GM11168 (cell line): ENCODE results near the gene ANKRD18A.
"Not testable (repeated sequence)": the region's sequence is repeated elsewhere in the genome, so short reads cannot be mapped to it uniquely, and the experiment has no call there.

ENCODE experiments used
- in situ Hi-C: fragments of 300-500 bp; cut with MboI; formaldehyde crosslinking; loops from one replicate; pipeline ENCODE4 v1.12.0; 2022; ENCODE audit warnings: low sequenced_read_pairs; ENCODE audit not compliant: unreplicated experiment

ANKRD18A gene

DNA sequence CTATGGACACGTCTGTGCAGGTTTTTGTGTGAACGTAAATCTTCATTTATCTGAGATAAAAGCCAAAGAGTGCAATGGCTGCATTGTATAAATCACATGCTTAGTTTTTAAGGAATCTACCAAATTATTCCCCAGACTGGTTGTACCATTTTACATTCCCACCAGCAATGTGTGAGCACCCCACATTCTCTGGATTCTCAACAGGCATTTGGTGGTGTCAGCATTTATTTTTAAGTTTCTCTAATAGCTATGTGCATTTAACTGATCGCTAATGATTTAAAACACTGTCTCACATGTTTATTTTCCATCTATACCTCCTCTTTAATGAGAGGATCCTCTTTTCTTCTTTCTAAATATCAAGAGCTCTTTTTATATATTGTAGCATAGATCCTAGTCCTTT lies 13.9 kb upstream of the ANKRD18A start:
- in situ Hi-C loops = no loop called here

DNA sequence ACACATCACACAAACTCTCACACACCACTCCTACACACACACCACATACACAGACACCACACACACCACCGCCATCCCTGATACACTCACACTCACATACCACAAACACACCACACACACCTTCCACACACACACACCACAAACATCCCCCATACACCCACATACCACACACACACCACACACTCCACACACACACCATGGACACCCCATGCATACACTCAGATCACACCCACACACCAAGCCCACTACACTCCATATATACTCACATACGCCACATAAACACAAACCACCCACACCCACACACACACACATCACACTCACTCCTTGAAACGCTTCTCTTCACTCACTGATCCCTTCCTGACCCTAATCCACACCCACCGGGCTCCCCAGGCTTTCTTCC lies 9.1 kb upstream of the ANKRD18A start:
- in situ Hi-C loops = no loop called here

DNA sequence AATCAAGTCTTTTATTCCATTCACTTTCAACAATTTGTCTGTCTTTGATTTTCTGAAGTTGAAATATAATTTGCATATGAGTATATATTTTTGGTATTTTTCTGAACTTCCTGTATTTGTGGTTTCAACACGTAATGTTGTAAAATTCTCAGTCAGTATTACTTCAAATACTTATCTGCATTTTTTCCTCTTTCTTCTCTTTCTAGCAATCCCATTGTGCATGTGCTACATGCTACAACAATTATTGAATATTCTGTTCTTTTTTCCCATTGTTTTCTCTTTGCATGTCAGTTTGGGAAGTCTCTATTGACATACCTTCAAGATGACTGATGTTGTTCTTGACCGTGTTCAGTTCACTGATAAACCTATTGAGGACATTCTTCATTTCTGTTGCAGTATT lies 5.6 kb upstream of the ANKRD18A start:
- in situ Hi-C loops = no loop called here

DNA sequence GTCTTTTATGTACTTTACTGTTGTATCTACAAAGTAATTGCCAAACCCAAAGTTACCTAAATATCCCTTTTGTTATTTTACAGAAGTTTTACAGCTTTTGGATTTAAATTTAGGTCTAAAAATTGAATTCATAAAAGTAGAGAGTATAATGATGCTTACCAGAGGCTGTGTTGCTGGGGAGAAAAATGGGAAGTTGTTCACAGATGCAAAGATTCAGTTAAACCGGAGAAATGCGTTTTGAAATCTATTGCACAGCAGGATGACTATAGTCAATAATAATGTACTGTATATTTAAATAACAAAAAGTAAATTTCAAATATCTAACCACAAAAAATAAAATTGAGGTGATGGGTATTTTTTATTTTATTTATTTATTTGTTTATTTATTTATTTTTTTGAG lies 2.6 kb upstream of the ANKRD18A start:
- in situ Hi-C loops = no loop called here

DNA sequence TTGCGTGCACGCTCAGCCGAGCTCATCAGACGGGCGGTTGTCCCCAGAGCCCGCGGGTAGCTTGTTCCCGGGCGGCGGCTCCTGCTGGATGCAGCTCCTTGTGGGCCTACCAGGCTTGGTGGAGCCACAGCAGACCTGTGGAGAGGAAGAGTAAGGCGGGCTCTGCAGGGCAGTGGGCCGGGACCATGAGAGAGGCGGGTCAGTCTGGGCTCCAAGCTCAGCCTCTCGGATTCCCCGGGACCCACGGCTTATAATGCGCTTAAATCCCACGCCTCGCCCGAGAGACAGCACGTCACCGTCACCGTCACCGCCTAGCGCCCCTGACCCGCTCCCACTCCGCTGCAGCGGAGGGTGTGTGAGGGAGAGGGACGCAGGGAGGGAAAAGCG lies 1.9 kb upstream of the ANKRD18A start:
- in situ Hi-C loops = no loop called here

DNA sequence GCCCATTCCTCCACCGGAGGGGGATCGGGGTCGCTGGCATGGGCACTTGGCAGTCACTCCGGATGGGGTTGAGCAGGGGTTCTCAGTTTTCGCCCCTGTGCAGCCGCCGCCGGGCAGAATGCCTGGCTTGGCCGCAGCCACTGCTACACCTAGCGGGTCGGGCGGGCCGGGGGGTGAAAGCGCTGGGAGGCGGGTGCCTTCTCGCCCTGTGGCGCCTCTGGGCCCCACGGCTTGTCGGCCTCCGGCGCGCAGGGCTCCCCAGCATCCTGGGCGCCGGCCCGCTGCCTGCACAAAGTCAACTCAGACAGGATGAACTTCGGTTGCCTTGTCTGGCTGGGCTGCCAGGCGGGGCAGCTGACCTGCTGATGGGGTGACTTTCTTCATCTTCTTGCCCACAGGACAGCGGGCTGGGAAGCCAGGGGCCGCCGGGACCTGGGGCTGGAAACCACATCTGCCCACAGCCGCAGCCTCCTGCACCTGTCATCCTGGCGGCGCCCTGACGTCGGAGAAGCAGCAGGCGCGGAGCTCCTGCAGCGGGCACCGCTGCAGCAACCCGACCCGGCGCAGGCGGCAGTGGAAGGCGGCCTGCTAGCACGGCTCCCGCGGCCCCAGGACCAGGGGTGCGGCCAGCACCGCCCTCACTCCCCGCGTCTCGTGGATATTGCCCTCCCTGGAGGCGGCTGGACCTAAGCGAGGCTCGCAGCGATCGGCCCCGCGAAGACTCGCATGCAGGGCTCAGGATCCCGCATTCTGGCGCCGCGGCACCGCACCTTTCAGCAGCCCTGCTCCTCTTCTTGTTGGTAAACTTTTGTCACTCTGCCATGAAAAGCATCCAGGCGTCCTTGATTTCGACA lies 1.3 kb upstream of the ANKRD18A start:
- in situ Hi-C loops = no loop called here

DNA sequence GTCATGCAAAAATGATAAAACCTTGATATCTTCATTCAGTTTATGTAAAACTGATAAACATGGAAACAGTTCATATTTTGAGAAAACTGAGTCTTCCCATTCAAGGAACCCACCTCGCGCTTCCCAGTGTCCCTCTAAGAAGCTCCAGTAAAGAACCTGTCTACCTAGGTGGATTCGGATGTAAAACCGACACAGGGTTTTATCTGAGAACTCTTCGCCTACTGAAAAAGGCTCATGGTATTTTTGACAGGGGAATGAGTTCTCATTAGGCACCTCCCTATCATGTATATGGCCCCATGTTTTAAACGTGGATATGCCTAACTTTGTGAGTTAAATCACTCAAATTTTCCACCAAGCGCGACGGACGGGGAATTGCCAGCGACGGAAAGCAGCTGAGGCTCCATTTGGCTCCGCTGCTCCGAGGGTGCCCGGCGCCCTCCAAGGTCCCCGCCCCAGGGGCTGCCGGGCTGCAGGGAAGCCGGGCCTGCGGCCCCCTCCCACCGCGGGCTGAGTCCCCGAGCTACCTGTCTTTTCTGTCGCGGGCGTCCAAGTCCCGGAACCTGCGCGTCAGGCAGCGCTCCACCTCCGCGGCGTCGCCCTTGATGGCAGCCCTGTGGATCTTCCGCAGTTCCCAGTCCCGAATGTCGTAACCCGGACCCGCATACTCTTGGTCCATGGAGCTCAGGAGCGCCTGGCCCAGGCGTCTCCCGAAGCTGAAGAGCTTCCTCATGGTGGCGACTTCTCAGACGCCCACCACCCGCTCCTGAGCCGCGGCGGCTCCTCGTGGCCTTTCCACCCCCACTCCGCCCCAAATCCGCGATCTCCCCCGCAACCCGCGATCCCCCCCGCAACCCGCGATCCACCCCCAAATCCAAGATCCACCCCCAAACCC lies 594 bp downstream of the ANKRD18A start:
- in situ Hi-C loops = no loop called here

DNA sequence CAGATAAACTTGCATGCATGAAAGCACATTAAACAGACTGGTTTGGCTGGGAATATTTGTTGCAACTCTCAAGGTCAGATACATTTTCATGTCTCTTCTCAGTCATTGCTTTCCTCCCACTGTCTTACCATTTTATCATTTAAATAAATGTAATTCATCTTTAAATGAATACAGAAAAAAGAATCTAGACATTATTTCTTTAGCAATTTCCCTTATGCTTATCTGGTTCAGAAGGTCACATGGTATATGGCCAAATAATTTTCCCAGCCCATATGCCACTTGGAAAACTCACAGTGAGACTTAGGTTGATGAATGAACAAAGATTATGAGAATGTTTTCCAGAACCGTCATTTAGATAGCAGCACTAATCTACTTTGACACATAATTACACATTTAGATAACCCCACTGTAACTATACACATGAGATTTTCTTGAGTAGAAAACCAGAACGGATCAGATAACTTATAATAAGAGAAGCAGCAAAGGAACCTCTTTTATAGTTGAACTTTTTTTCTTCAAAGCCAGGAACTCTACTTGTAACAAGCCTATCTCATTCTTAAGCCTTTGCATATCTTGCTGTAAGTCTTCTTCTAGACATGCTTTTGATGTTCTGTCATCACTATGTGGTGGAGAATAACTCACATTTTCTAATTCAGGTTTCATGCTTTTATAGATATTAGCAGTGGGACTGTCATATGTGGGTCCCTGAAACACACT lies 22.2 kb downstream of the ANKRD18A start:
- in situ Hi-C loops = not testable (repeated sequence)

DNA sequence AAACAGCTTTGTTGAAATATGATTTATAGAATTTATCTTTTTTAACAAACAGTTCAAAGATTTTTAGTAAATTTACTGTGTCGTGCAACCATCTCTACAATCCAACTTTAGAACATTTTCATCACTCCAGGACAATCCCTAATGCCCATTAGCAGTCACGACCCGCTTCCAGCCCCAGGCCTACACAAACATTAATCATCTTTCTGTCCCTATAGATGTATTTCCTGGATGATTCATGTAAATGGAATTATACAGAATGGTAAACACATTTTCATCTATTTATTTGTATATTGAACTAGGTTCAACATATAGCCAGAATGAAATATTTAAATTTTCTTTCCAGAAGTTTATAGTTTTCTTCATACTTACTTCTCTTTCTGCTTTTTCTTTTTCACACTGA lies 25.3 kb downstream of the ANKRD18A start:
- in situ Hi-C loops = not testable (repeated sequence)

DNA sequence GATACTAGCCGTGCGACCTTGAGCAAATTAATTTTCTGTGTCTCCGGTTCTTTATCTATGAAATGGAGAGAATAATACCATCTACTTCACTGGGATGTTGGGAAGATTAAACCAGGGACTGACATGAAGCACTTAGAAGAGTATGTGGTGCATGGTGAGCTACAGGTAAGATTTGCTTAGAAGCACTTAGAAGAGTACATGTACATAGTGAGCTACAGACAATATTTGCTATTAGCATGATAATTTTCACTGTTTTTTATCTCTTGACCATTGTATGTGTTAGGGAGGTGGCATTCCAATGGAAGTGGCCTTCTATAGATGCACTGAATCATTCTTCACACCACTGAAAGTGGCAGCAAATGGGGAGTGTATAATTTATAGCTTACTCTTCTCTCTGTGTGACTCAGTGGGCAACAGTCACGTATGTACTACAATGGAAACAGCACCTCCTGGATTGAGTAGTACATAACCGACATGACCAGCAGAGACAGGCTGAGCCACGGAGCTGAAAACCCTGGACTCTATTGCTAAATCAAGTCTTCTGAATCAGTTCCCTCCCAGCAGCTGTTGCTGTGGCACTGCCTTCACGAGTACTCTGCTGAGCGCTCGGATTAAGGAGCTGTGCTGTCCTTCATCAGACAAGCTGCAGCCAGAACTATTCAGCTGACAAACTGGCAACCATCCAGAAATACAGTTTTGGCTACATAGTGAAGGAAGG lies 28.9 kb downstream of the ANKRD18A start:
- in situ Hi-C loops = not testable (repeated sequence)

DNA sequence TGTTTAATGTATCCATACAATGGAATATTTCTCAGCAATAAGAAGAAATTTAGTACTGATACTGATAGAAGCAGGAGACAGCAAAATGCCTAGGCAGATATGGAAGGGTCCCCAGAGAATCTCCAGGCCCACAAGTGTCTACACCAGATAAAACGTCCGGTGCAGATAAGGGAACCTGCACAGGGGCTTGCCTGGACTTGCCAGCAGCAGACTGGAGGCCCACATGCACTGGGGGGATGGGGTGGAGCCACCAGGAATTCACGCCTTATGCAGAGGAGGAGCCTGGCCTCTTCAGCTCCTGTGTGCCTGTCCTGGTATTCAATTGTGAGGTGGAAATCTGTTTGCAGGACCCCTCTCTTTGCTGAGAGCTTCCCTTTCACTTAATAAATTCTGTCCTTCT lies 36.6 kb downstream of the ANKRD18A start:
- in situ Hi-C loops = not testable (repeated sequence)

DNA sequence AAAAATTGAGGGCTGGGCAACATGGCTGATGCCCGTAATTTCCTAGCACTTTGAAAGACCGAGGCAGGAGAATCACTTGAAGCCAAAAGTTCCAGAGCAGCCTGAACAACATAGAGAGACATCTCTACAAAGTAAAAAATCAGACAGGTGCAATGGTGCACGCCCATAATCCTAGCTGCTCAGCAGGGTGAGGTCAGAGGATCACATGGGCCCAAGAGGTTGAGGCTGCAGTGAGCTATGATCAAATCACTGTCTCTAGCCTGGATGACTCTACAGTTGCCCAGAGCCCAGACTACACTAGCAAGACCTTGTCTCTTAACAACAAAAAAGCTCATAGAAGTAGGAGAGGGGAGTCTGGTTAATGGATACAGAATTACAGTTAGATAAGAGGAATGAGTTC lies 40.3 kb downstream of the ANKRD18A start:
- in situ Hi-C loops = not testable (repeated sequence)

DNA sequence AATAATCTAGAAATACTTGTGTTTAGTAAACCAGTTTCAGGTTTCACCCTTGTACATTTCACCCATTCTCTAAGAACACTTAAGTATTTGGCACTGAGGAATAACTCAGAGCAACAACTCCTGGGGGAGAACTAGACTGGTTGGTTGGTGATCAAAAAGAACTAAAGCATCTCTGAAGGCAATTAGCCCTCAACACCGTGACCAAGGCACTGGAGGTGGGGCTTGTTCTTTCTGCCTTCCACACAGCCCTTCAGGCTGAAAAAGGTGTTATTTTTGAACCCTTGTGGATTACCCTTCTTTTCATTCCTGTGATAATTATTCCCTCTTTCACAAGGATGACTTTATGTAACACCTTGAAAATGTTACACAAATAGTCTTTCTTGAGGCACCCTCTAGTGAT lies 44.2 kb downstream of the ANKRD18A start:
- in situ Hi-C loops = not testable (repeated sequence)

DNA sequence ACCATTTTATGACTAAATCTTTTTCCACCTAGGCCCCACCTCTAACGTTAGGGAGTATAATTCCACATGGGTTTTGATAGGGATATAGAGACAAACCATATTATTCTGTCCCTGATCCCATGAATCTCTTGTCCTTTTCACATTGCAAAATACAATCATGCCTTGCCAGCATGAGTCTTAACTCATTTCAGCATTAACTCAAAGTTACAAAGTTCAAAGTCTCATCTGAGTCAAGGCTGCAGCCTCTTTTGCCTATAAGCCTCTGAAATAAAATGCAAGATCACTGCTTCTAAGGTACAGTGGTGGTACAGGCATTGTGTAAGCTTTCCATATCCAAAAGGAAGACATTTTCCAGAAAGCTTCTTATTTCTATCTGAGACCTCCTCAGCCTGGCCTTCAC lies 54.3 kb downstream of the ANKRD18A start:
- in situ Hi-C loops = not testable (repeated sequence)

DNA sequence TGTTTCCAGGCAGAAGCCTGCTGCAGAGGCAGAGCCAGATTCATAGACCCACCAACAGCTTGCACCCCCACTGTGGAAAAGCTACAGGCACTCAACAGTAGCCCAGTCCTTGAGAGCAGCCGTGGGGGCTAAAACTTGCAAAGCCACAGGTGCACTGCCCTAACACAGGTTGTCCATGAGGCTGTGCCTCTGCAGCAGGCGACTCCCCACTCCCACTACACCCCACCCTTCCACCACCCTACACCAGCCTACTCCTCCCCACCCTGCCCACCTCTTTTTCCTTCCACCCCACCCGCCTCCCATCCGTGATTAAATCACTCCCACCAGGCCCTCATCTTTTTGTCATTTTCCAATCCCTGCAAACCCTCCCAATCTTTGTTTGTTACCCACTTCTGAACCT lies 55.2 kb downstream of the ANKRD18A start:
- in situ Hi-C loops = not testable (repeated sequence)

DNA sequence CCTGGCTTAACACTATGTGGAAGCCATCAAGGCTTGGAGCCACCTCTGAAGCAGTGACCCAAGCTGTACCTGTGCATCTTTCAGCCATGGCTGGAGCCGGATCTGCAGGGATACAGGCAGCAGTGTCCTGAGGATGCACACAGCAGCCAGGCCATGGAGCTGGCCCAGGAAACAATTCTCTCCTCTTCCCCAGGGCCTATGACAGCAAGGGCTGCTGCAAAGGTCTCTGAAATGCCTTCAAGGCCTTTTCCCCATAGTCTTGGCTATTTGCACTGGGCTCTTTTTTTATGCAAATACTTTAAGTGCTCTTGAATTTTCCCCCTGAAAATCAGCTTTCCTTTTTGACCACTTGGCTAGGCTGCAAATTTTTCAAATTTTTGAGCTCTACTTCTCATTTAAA lies 56.5 kb downstream of the ANKRD18A start:
- in situ Hi-C loops = not testable (repeated sequence)

DNA sequence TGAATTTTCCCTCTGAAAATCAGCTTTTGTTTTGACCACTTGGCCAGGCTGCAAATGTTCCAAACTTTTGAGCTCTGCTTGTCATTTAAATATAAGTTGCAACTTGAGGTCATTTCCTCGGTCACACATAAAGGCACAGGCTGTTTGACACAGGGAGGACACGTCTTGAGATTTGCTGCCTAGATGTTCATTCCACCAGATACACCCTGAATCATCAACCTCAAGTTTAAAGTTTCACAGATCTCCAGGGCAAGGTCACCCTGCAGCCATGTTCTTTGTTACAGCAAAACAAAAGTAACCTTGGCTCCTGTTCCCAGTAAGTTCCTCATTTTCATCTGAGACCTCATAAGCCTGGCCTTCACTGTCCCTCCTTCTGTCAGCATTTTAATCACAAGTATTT lies 59.3 kb downstream of the ANKRD18A start:
- in situ Hi-C loops = not testable (repeated sequence)

DNA sequence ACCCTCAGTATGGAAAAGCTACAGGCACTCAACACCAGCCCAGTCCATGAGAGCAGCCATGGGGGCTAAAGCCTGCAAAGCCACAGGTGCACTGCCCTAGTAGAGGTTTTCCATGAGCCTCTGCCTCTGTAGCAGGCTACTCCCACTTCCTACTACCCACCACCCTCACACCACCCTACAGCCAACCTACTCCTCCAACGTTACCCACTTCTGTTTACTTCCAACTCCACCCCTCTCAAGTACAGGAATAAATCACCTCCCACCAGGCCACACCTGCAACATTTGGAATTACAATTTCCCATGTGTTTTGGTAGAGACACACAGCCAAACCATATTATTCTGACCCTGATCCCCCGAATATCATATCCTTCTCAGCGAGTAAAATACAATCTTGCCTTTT lies 61.2 kb downstream of the ANKRD18A start:
- in situ Hi-C loops = not testable (repeated sequence)

DNA sequence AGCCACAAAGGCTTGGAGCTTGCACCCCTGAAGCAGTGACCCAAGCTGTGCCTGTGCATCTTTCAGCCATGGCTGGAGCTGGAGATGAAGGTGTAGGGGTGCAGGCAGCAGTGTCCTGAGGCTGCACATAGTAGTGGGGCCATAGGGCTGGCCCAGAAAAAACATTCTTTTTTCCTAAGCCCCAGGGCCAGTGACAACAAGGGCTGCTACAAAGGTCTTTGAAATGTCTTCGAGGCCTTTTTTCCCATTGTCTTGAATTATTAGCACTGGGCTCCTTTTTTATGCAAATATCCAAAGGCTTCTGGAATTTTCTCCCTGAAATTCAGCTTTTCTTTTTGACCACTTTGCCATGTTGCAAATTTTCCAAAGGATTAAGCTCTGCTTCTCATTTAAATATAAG lies 62.6 kb downstream of the ANKRD18A start:
- in situ Hi-C loops = not testable (repeated sequence)

DNA sequence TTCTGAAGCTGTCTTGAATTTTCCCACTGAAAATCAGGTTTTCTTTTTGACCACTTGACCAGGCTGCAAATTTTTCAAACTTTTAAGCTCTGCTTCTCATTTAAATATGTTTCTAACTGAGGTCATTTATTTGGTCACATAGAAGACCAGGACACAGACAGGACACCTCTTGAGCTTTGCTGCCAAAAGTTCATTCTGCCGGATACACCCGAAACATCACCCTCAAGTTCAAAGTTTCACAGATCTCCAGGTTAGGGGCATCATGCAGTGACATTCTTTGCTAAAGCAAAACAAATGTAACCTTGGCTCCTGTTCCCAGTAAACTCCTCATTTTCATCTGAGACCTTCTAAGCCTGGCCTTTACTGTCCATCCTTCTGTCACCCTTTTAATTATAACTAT lies 65.4 kb downstream of the ANKRD18A start:
- in situ Hi-C loops = not testable (repeated sequence)
